ENCODE results near the gene LHB. TPM values are rescaled to one million over a fixed set of nuclear protein-coding genes. Genes with fewer than 3 reads are reported as not detected.

LHB gene
- total RNA-seq, 4 donors from 2014 or later: 1.9 TPM; not detected in 3

- Histone ChIP-seq H3K27me3 (no peaks in the 10 kb centered on the region), H3K36me3 (peaks cover 0 to 15% of the 10 kb centered on the region in 2 donors), H3K27ac (peak overlapping the region; percentile 93 to 100 (median 99)), H3K4me3 (peak overlapping the region; percentile 75 to 99 (median 84)), H3K9me3 (no peaks in the 10 kb centered on the region), H3K4me1 (peaks cover 51% of the 10 kb centered on the region in 2 donors)
- ATAC-seq (peak in 1 of 2 donors; percentile 2), DNase-seq (no peak)
- TF ChIP-seq CTCF (IDR thresholded peaks at IDR 0.05 in 4 of 5, conservative IDR thresholded peaks at IDR 0.05 in 1 of 5) (no peak), POLR2A (IDR thresholded peaks at IDR 0.05) (no peak)
- intact Hi-C loops (cut with DNase I; ENCODE audit: low total_unique reads): loop anchor here (1.0 to 10.0 kb wide), 7 partner anchors 27 to 822 kb away; partner anchors contain the start of genes EMP3, FTL, FUZ and KCNA7
- in situ Hi-C loops (cut with MboI; ENCODE audit: low sequenced_read_pairs in 4 of 4): no loop called here
These were observed 24.2 kb downstream of the LHB start for GRCh38 chr19:48992581-48993174.

- Histone ChIP-seq H3K27me3 (no peaks in the 10 kb centered on the region), H3K9me3 (no peaks in the 10 kb centered on the region), H3K4me1 (peaks cover 51 to 56% of the 10 kb centered on the region in 2 donors), H3K27ac (peak overlapping the region; percentile 93 to 100 (median 99)), H3K4me3 (peak overlapping the region; percentile 75 to 99 (median 84)), H3K36me3 (peaks cover 0 to 22% of the 10 kb centered on the region in 2 donors)
- intact Hi-C loops (cut with DNase I; ENCODE audit: low total_unique reads): loop anchor here (1.0 to 10.0 kb wide), 7 partner anchors 80 to 823 kb away; partner anchors contain the start of genes EMP3, FUZ, KCNA7 and MED25
- DNase-seq (peak; percentile 77 to 83), ATAC-seq (peak; percentile 27 to 49)
- peak; percentile 70 to 79 for TF ChIP-seq POLR2A (IDR thresholded peaks at IDR 0.05)
- TF ChIP-seq CTCF (IDR thresholded peaks at IDR 0.05 in 4 of 5, conservative IDR thresholded peaks at IDR 0.05 in 1 of 5): no peak
- in situ Hi-C loops (cut with MboI; ENCODE audit: low sequenced_read_pairs in 4 of 4): no loop called here
These were observed 24.9 kb downstream of the LHB start for GRCh38 chr19:48991873-48992580.

GRCh38 chr19:48991011-48991609 is 25.8 kb downstream of the LHB start:
- peaks cover 51 to 54% of the 10 kb centered on the region in 2 donors for H3K4me1 ChIP-seq
- DNase-seq (peak in 1 of 2 donors; percentile 62), ATAC-seq (no peak)
- in situ Hi-C loops (cut with MboI; ENCODE audit: low sequenced_read_pairs in 4 of 4): no loop called here
- intact Hi-C loops (cut with DNase I; ENCODE audit: low total_unique reads): loop anchor here (1.0 to 10.0 kb wide), 5 partner anchors 81 to 824 kb away; partner anchors contain the start of genes EMP3, FUZ, KCNA7 and MED25
- no peaks in the 10 kb centered on the region for H3K9me3 ChIP-seq
- no peaks in the 10 kb centered on the region for H3K27me3 ChIP-seq
- TF ChIP-seq CTCF (IDR thresholded peaks at IDR 0.05 in 4 of 5, conservative IDR thresholded peaks at IDR 0.05 in 1 of 5) (no peak), POLR2A (IDR thresholded peaks at IDR 0.05) (no peak)
- H3K27ac ChIP-seq: peak overlapping the region; percentile 93 to 100 (median 99)
- peaks cover 0 to 29% of the 10 kb centered on the region in 2 donors for H3K36me3 ChIP-seq
- peak overlapping the region; percentile 75 to 99 (median 84) for H3K4me3 ChIP-seq

GRCh38 chr19:48990400-48990799 is 26.5 kb downstream of the LHB start:
- H3K4me3 ChIP-seq: peak overlapping the region; percentile 75 to 99 (median 84)
- H3K36me3 ChIP-seq: peaks cover 0 to 36% of the 10 kb centered on the region in 2 donors
- H3K27me3 ChIP-seq: no peaks in the 10 kb centered on the region
- peak overlapping the region; percentile 93 to 100 (median 99) for H3K27ac ChIP-seq
- peaks cover 51 to 54% of the 10 kb centered on the region in 2 donors for H3K4me1 ChIP-seq
- intact Hi-C loops (cut with DNase I; ENCODE audit: low total_unique reads) (loop anchor here (5.0 to 10.0 kb wide), 4 partner anchors 82 to 824 kb away; partner anchors contain the start of genes EMP3, FUZ, KCNA7 and MED25), in situ Hi-C loops (cut with MboI; ENCODE audit: low sequenced_read_pairs in 4 of 4) (no loop called here)
- no peaks in the 10 kb centered on the region for H3K9me3 ChIP-seq
- ATAC-seq: no peak
- no peak for TF ChIP-seq CTCF (IDR thresholded peaks at IDR 0.05 in 4 of 5, conservative IDR thresholded peaks at IDR 0.05 in 1 of 5)
- TF ChIP-seq POLR2A (IDR thresholded peaks at IDR 0.05): no peak
- no peak for DNase-seq
